ENCODE measurements around the gene LMX1B. TPM values are rescaled to one million over a fixed set of nuclear protein-coding genes. Genes with fewer than 3 reads are reported as not detected.

Gene LMX1B
- total and polyA plus RNA-seq, 10 donors, result 0.02 to 0.25 TPM; not detected in 8

- Histone ChIP-seq H3K27me3 (replicated peaks in 1 of 7) (peaks cover 0 to 85% (median 7%) of the 10 kb centered on the region in 7 donors), H3K36me3 (no peaks in the 10 kb centered on the region), H3K27ac (no peak overlapping the region), H3K9me3 (no peaks in the 10 kb centered on the region), H3K4me3 (no peak overlapping the region), H3K4me1 (no peaks in the 10 kb centered on the region)
- 73 to 85% (median 76%) methylated on average over 6 to 10 of the region's 10 CpGs for WGBS, 5 donors
- TF ChIP-seq CTCF (IDR thresholded peaks at IDR 0.05 in 8 of 11, conservative IDR thresholded peaks at IDR 0.05 in 3 of 11) (no peak), POLR2A (IDR thresholded peaks at IDR 0.05) (no peak), POLR2AphosphoS5 (IDR thresholded peaks at IDR 0.05) (no peak)
- intact Hi-C loops (cut with DNase I; ENCODE audit: low total_unique reads), result no loop called here
- DNase-seq, result no peak
Observed at GRCh38 chr9:126588491-126589168, 25.1 kb upstream of the LMX1B start.

- peaks cover 0 to 86% (median 13%) of the 10 kb centered on the region in 7 donors for H3K27me3 ChIP-seq (replicated peaks in 1 of 7)
- H3K9me3 ChIP-seq, result no peaks in the 10 kb centered on the region
- no peak overlapping the region for H3K4me3 ChIP-seq
- H3K27ac ChIP-seq, result no peak overlapping the region
- no peak for DNase-seq
- WGBS, 5 donors, result 87 to 94% (median 91%) methylated on average over 6 of the region's 6 CpGs
- TF ChIP-seq POLR2A (IDR thresholded peaks at IDR 0.05) (no peak), CTCF (IDR thresholded peaks at IDR 0.05 in 8 of 11, conservative IDR thresholded peaks at IDR 0.05 in 3 of 11) (no peak), POLR2AphosphoS5 (IDR thresholded peaks at IDR 0.05) (no peak)
- intact Hi-C loops (cut with DNase I; ENCODE audit: low total_unique reads), result no loop called here
- H3K4me1 ChIP-seq, result no peaks in the 10 kb centered on the region
- no peaks in the 10 kb centered on the region for H3K36me3 ChIP-seq
Observed at GRCh38 chr9:126589349-126589748, 24.4 kb upstream of the LMX1B start.

- H3K27ac ChIP-seq, result no peak overlapping the region
- H3K36me3 ChIP-seq, result no peaks in the 10 kb centered on the region
- H3K4me1 ChIP-seq, result no peaks in the 10 kb centered on the region
- DNase-seq, result no peak
- peaks cover 0 to 89% (median 28%) of the 10 kb centered on the region in 7 donors for H3K27me3 ChIP-seq (replicated peaks in 1 of 7)
- H3K9me3 ChIP-seq, result peaks cover 0 to 5% (median 0%) of the 10 kb centered on the region in 8 donors
- no peak for TF ChIP-seq POLR2AphosphoS5 (IDR thresholded peaks at IDR 0.05)
- no peak for TF ChIP-seq CTCF (IDR thresholded peaks at IDR 0.05 in 8 of 11, conservative IDR thresholded peaks at IDR 0.05 in 3 of 11)
- TF ChIP-seq POLR2A (IDR thresholded peaks at IDR 0.05), result no peak
- H3K4me3 ChIP-seq, result no peak overlapping the region
- WGBS, 5 donors, result 72 to 81% (median 76%) methylated on average over 3 of the region's 3 CpGs
- intact Hi-C loops (cut with DNase I; ENCODE audit: low total_unique reads), result no loop called here
Observed at GRCh38 chr9:126591083-126591482, 22.6 kb upstream of the LMX1B start.

GRCh38 chr9:126591922-126592321 lies 21.8 kb upstream of the LMX1B start:
- H3K27ac ChIP-seq, result no peak overlapping the region
- no peak overlapping the region for H3K4me3 ChIP-seq
- intact Hi-C loops (cut with DNase I; ENCODE audit: low total_unique reads), result no loop called here
- peaks cover 0 to 6% (median 0%) of the 10 kb centered on the region in 8 donors for H3K9me3 ChIP-seq
- WGBS, 5 donors, result 86 to 95% (median 91%) methylated on average over 3 of the region's 3 CpGs
- no peaks in the 10 kb centered on the region for H3K36me3 ChIP-seq
- no peak for DNase-seq
- TF ChIP-seq POLR2A (IDR thresholded peaks at IDR 0.05), result no peak
- no peak for TF ChIP-seq POLR2AphosphoS5 (IDR thresholded peaks at IDR 0.05)
- TF ChIP-seq CTCF (IDR thresholded peaks at IDR 0.05 in 8 of 11, conservative IDR thresholded peaks at IDR 0.05 in 3 of 11), result no peak
- H3K4me1 ChIP-seq, result no peaks in the 10 kb centered on the region
- peaks cover 0 to 89% (median 34%) of the 10 kb centered on the region in 7 donors for H3K27me3 ChIP-seq (replicated peaks in 1 of 7)

Data from spleen (tissue), 11 donors.